ENCODE measurements around the gene COL24A1.

COL24A1 gene

DNA sequence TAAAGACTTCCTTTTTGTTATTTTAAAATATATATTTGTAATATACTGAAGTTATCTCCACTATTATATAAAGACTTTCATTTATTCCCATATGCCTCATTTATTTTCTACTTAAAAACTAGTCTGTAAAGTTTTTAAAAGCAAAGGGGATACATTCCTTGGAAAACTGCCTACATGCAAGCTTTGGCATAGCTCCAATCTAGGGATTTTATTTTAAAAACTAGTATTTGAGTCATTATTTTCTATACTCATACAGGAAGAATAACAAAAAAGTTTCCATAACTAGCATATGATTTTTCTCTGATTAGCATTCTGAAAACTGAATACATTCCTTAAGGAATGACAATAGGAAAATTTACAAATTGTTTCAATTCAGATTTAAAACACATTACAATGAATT is 88.9 kb downstream of the COL24A1 start:
- no peak overlapping the region for H3K4me3 ChIP-seq (ENCODE audit: low read depth, low read length)

DNA sequence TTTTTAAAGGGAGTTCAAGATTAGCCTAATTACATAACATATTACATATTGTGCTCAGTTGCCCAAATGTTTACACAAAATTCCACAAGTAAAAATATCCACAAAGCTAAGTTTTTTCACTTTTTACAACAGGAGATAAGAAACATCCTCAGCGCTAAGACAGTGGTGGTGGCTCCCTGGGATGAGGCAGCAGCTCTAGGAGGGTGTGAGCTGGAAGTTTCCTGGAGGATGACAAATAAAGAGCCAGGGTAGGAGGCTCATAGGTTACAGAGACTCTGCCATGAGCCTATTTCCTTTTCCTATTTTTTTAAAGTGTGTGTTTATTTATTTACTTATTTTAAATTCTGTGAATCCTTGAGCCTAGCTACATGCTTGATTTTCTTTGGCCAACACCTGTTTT is 91.7 kb downstream of the COL24A1 start:
- Histone ChIP-seq H2BK120ac (ENCODE audit: insufficient read depth, low read length, poor library complexity) (no peak overlapping the region), H4K91ac (ENCODE audit: low read depth, low read length) (no peak overlapping the region), H4K12ac (ENCODE audit: low read depth, low read length) (no peak overlapping the region), H3K9ac (ENCODE audit: low read length) (no peak overlapping the region), H3K23ac (ENCODE audit: low read length) (no peak overlapping the region), H3K4me3 (ENCODE audit: low read depth, low read length) (no peak overlapping the region), H3K4ac (ENCODE audit: low read depth, low read length) (no peak overlapping the region), H3K79me2 (ENCODE audit: control insufficient read depth, insufficient read depth, low read length, poor library complexity) (no peaks in the 10 kb centered on the region), H2AFZ (ENCODE audit: insufficient read depth, low read length, poor library complexity) (no peak overlapping the region), H3K27ac (ENCODE audit: low read depth, low read length) (no peak overlapping the region), H3K4me1 (ENCODE audit: control insufficient read depth in 1 of 2, insufficient read depth in 2 of 2, low read length in 2 of 2) (no peaks in the 10 kb centered on the region), H3K79me1 (ENCODE audit: low read length) (no peaks in the 10 kb centered on the region), H2AK5ac (ENCODE audit: low read length) (no peak overlapping the region), H4K8ac (ENCODE audit: low read depth, low read length) (no peak overlapping the region), H2BK5ac (ENCODE audit: low read depth, low read length, poor library complexity) (no peak overlapping the region), H3K18ac (ENCODE audit: low read length) (no peak overlapping the region), H3K27me3 (ENCODE audit: insufficient read depth, low read length) (no peaks in the 10 kb centered on the region), H3K9me3 (ENCODE audit: insufficient read depth, low read depth, low read length) (no peaks in the 10 kb centered on the region), H3K4me2 (ENCODE audit: low read length) (no peak overlapping the region), H3K14ac (ENCODE audit: low read length) (no peak overlapping the region), H3K36me3 (ENCODE audit: control insufficient read depth in 1 of 2, insufficient read depth in 2 of 2, low read length in 2 of 2) (no peaks in the 10 kb centered on the region), H2BK12ac (ENCODE audit: low read length) (no peak overlapping the region)
- DNase-seq = no peak
- WGBS (ENCODE audit: extremely low coverage, insufficient coverage, insufficient read length) = no CpG with 5 or more reads among the region's 1 CpG

More for the DNA sequence above, 88.9 kb downstream of the COL24A1 start:
- no peaks in the 10 kb centered on the region for H3K79me2 ChIP-seq (ENCODE audit: control insufficient read depth, insufficient read depth, low read length, poor library complexity)
- no peaks in the 10 kb centered on the region for H3K79me1 ChIP-seq (ENCODE audit: low read length)
- H3K36me3 ChIP-seq (ENCODE audit: control insufficient read depth in 1 of 2, insufficient read depth in 2 of 2, low read length in 2 of 2) = no peaks in the 10 kb centered on the region
- no peak overlapping the region for H2AFZ ChIP-seq (ENCODE audit: insufficient read depth, low read length, poor library complexity)
- no peak overlapping the region for H3K18ac ChIP-seq (ENCODE audit: low read length)
- no peak overlapping the region for H3K14ac ChIP-seq (ENCODE audit: low read length)
- H3K9ac ChIP-seq (ENCODE audit: low read length) = no peak overlapping the region
- no peak for DNase-seq
- no peaks in the 10 kb centered on the region for H3K27me3 ChIP-seq (ENCODE audit: insufficient read depth, low read length)
- no peak overlapping the region for H3K27ac ChIP-seq (ENCODE audit: low read depth, low read length)
- H2BK120ac ChIP-seq (ENCODE audit: insufficient read depth, low read length, poor library complexity) = no peak overlapping the region
- H3K4me2 ChIP-seq (ENCODE audit: low read length) = no peak overlapping the region
- no peak overlapping the region for H2AK5ac ChIP-seq (ENCODE audit: low read length)
- H4K8ac ChIP-seq (ENCODE audit: low read depth, low read length) = no peak overlapping the region
- no peak overlapping the region for H2BK5ac ChIP-seq (ENCODE audit: low read depth, low read length, poor library complexity)
- H2BK12ac ChIP-seq (ENCODE audit: low read length) = no peak overlapping the region
- no peaks in the 10 kb centered on the region for H3K4me1 ChIP-seq (ENCODE audit: control insufficient read depth in 1 of 2, insufficient read depth in 2 of 2, low read length in 2 of 2)
- no peak overlapping the region for H4K91ac ChIP-seq (ENCODE audit: low read depth, low read length)
- H3K9me3 ChIP-seq (ENCODE audit: insufficient read depth, low read depth, low read length) = no peaks in the 10 kb centered on the region
- no peak overlapping the region for H4K12ac ChIP-seq (ENCODE audit: low read depth, low read length)
- no peak overlapping the region for H3K4ac ChIP-seq (ENCODE audit: low read depth, low read length)
- H3K23ac ChIP-seq (ENCODE audit: low read length) = no peak overlapping the region

DNA sequence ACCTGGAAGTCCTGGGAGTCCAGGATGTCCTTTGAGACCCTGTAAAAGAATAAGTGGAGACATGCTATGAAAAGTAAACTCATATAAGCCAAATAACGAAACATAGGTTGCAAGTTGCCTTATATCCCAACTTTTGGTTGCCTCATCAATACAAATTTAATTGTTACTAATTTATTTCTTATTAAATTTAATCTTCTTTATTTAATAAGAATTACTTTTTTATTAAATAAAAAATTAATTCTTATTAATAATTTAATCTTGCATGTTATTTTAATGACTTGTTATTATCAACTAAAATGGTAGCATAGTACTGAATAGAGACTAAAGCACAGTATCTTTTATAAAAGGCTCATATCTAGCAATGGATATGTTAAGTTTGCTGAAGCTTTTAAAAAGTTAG is 92.9 kb downstream of the COL24A1 start:
- H2BK5ac ChIP-seq (ENCODE audit: low read depth, low read length, poor library complexity) = no peak overlapping the region
- H3K4ac ChIP-seq (ENCODE audit: low read depth, low read length) = no peak overlapping the region
- H3K27ac ChIP-seq (ENCODE audit: low read depth, low read length) = no peak overlapping the region
- WGBS (ENCODE audit: extremely low coverage, insufficient coverage, insufficient read length) = no CpG with 5 or more reads among the region's 1 CpG
- H3K9ac ChIP-seq (ENCODE audit: low read length) = no peak overlapping the region
- no peaks in the 10 kb centered on the region for H3K27me3 ChIP-seq (ENCODE audit: insufficient read depth, low read length)
- H3K4me1 ChIP-seq (ENCODE audit: control insufficient read depth in 1 of 2, insufficient read depth in 2 of 2, low read length in 2 of 2) = no peaks in the 10 kb centered on the region
- H3K79me2 ChIP-seq (ENCODE audit: control insufficient read depth, insufficient read depth, low read length, poor library complexity) = no peaks in the 10 kb centered on the region
- H2BK12ac ChIP-seq (ENCODE audit: low read length) = no peak overlapping the region
- H4K91ac ChIP-seq (ENCODE audit: low read depth, low read length) = no peak overlapping the region
- H3K18ac ChIP-seq (ENCODE audit: low read length) = no peak overlapping the region
- no peak overlapping the region for H3K23ac ChIP-seq (ENCODE audit: low read length)
- no peak overlapping the region for H3K4me3 ChIP-seq (ENCODE audit: low read depth, low read length)
- no peaks in the 10 kb centered on the region for H3K36me3 ChIP-seq (ENCODE audit: control insufficient read depth in 1 of 2, insufficient read depth in 2 of 2, low read length in 2 of 2)
- no peaks in the 10 kb centered on the region for H3K79me1 ChIP-seq (ENCODE audit: low read length)
- no peak overlapping the region for H4K8ac ChIP-seq (ENCODE audit: low read depth, low read length)
- H4K12ac ChIP-seq (ENCODE audit: low read depth, low read length) = no peak overlapping the region
- no peak overlapping the region for H2AK5ac ChIP-seq (ENCODE audit: low read length)
- no peak for DNase-seq
- no peaks in the 10 kb centered on the region for H3K9me3 ChIP-seq (ENCODE audit: insufficient read depth, low read depth, low read length)
- no peak overlapping the region for H2AFZ ChIP-seq (ENCODE audit: insufficient read depth, low read length, poor library complexity)
- no peak overlapping the region for H3K4me2 ChIP-seq (ENCODE audit: low read length)
- no peak overlapping the region for H3K14ac ChIP-seq (ENCODE audit: low read length)
- H2BK120ac ChIP-seq (ENCODE audit: insufficient read depth, low read length, poor library complexity) = no peak overlapping the region

DNA sequence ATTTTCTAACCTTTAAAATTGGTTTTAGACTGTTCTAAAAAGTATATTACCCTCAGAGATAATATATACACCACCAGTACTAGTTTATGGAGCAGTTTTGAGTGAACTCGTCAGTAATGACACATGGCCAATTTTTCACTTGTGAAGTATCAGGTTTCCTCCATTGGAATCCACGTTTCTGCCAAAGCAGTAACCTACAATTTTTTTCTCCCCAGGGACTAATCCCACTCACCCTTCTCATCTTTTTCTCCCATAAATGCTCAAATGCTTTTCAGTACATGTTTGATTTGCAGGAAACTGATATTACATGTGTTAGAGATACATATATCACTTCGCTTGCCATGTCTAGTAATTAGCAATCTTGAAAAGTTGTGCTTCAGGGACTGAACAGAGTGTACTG is 94.1 kb downstream of the COL24A1 start:
- no peak for DNase-seq
- Histone ChIP-seq H3K4ac (ENCODE audit: low read depth, low read length) (no peak overlapping the region), H3K36me3 (ENCODE audit: control insufficient read depth in 1 of 2, insufficient read depth in 2 of 2, low read length in 2 of 2) (no peaks in the 10 kb centered on the region), H2BK120ac (ENCODE audit: insufficient read depth, low read length, poor library complexity) (no peak overlapping the region), H2AK5ac (ENCODE audit: low read length) (no peak overlapping the region), H3K9me3 (ENCODE audit: insufficient read depth, low read depth, low read length) (no peaks in the 10 kb centered on the region), H2BK12ac (ENCODE audit: low read length) (no peak overlapping the region), H3K4me2 (ENCODE audit: low read length) (no peak overlapping the region), H3K9ac (ENCODE audit: low read length) (no peak overlapping the region), H3K23ac (ENCODE audit: low read length) (no peak overlapping the region), H3K4me1 (ENCODE audit: control insufficient read depth in 1 of 2, insufficient read depth in 2 of 2, low read length in 2 of 2) (no peaks in the 10 kb centered on the region), H2BK5ac (ENCODE audit: low read depth, low read length, poor library complexity) (no peak overlapping the region), H3K4me3 (ENCODE audit: low read depth, low read length) (no peak overlapping the region), H3K14ac (ENCODE audit: low read length) (no peak overlapping the region), H4K91ac (ENCODE audit: low read depth, low read length) (no peak overlapping the region), H4K8ac (ENCODE audit: low read depth, low read length) (no peak overlapping the region), H2AFZ (ENCODE audit: insufficient read depth, low read length, poor library complexity) (no peak overlapping the region), H4K12ac (ENCODE audit: low read depth, low read length) (no peak overlapping the region), H3K79me1 (ENCODE audit: low read length) (no peaks in the 10 kb centered on the region), H3K27me3 (ENCODE audit: insufficient read depth, low read length) (no peaks in the 10 kb centered on the region), H3K79me2 (ENCODE audit: control insufficient read depth, insufficient read depth, low read length, poor library complexity) (no peaks in the 10 kb centered on the region), H3K18ac (ENCODE audit: low read length) (no peak overlapping the region), H3K27ac (ENCODE audit: low read depth, low read length) (no peak overlapping the region)
- WGBS (ENCODE audit: extremely low coverage, insufficient coverage, insufficient read length) = no CpG with 5 or more reads among the region's 3 CpGs
